H1 (cell line): ENCODE data around the gene SLC38A1. TPM values are rescaled to one million over a fixed set of nuclear protein-coding genes. Genes with fewer than 3 reads are reported as not detected.

Experiments
- ASH2L ChIP-seq: fragments of 200-600, 300-600 bp; sonication (generic); IDR thresholded peaks from one replicate; pipeline ENCODE4 v1.7.1; 2017; ENCODE audit warnings: low read length
- polyA plus RNA-seq, 7 experiments: library from polyadenylated mRNA; depleted of rRNA in 3 of 7; stranded (reverse) in 5 of 7; unstranded in 2 of 7; fragments of >200 nt in 5 of 7; fragments of 200-250 nt in 2 of 7; gene quantifications; 1 replicate in 5 of 7; 2 replicates in 1 of 7; 4 replicates in 1 of 7; pipeline versions ENCODE4 v1.2.1 to v1.2.3, GENCODE V29; 2011 to 2013; ENCODE audit warnings: missing spikeins in 2 of 7, mixed read lengths in 2 of 7
- total RNA-seq: library from RNA; stranded (reverse); fragmentation: NEBNext Ultra II Directional; extraction: Animal tissue kit (Norgen Biotek cat#: 25700); gene quantifications from 2 replicates; pipeline ENCODE4 v1.2.1, GENCODE V29; 2021

Gene SLC38A1
- total and polyA plus RNA-seq, 2 of the 8 experiments (the other 6 are each of a cell fraction or from before 2014, with no cell fraction given), result 83.4 to 242 TPM

DNA sequence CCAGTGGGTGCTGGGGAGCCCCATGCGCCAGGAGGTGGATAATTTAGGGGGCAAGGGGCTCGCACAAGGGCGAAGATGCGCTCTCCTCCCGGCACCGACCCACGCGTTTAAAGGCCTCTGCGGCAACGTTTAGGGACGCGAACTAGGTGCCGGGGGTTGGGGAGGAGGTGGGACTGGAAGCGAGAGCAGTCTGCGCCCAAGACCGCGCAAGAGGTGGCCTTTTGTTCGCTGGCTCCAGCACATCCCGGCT, 1.3 kb downstream of the SLC38A1 start (continued):
- TF ChIP-seq ASH2L, result peak; percentile 21
